ENCODE data around the gene CMTR1.

GRCh38 chr6:37524025-37524969 is 91.3 kb downstream of the CMTR1 start:
- TF ChIP-seq CTCF (conservative IDR thresholded peaks at IDR 0.05; ENCODE audit: low read depth, low read length), result no peak
- no peak for TF ChIP-seq EZH2 (IDR thresholded peaks at IDR 0.05; ENCODE audit: borderline replicate concordance, low read depth, low read length, poor library complexity, severe bottlenecking)

All from A673 (cell line).